LoVo (cell line): ENCODE data around the gene PKD1.
"Not testable (repeated sequence)": the region's sequence is repeated elsewhere in the genome, so short reads cannot be mapped to it uniquely, and the experiment has no call there.

Experiments
- DNase-seq: peaks from one replicate; pipeline ENCODE4 v3.0.0-alpha.2; 2016; ENCODE audit warnings: low spot score

PKD1 gene

DNA sequence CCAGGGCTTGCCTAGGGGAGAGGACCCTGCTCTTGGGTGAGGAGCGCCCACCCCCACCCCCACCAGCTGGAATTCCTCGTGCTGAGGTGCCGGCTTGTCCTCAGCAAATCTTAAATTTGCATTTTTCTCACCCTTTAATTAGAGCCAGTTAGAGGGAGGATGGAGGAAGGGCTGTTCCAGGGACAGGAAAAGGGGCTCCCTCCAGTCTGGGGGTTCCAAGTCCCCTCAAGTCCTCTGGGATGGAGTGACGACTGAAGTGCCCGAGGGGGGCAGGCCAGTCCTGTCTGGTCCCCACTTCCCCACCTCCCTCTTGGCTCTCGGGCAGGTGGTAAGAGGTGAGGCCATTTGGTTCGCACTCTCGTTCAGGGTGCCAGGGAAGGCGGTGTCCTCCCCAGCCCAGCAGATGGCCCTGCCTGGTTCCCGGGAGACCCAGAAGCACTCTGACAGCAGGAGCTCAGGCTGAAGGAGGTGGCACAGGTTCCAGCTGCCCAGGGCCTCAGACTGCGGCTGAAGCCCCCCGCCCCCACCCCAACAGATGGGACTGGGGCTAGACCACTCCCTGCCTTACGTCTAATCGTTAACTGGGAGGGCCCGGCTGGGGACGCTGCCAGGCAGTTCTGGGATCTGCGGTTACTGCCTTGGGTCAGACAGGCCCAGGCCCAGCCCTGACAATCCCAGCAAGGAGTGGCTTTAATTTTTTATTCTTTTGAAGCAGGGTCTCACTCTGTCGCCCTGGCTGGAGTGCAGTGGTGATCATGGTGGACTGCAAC lies 14.9 kb upstream of the PKD1 start:
- DNase-seq = peak; percentile 51

DNA sequence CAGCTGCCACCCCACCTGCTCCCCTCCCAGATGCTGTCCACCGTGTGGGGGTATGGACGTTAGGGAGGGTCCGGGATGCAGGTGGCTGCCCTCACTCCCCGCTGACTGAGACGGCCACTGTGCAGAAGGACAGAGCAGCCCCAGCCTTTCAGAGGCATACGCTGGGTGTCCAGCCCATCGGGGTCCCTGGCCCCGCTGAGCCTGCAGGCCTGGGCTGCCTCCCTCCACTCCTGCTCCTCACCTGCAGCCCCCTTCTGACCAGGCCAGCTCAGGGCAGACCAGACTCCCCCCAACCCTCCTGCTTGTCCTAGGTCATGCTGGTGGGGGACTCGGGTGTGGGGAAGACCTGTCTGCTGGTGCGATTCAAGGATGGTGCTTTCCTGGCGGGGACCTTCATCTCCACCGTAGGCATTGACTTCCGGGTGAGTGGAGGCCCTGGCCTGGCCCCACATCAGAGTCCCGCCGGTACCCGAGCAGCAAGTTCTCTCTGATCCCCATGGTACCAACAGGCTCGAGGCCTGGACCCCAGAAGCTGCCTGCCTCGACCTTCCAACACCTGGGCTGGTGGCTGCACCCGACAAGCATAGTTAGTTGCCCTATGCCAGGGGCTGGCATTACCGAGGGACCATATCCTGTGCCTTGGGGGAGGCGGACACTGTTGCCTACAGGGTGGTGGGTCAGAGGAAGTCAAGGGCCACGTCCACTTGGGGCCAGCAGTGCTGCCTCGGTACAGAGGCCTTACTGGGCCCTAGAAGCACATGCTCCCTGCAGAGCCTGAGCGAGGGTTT lies 14.1 kb upstream of the PKD1 start:
- DNase-seq = peak; percentile 14

DNA sequence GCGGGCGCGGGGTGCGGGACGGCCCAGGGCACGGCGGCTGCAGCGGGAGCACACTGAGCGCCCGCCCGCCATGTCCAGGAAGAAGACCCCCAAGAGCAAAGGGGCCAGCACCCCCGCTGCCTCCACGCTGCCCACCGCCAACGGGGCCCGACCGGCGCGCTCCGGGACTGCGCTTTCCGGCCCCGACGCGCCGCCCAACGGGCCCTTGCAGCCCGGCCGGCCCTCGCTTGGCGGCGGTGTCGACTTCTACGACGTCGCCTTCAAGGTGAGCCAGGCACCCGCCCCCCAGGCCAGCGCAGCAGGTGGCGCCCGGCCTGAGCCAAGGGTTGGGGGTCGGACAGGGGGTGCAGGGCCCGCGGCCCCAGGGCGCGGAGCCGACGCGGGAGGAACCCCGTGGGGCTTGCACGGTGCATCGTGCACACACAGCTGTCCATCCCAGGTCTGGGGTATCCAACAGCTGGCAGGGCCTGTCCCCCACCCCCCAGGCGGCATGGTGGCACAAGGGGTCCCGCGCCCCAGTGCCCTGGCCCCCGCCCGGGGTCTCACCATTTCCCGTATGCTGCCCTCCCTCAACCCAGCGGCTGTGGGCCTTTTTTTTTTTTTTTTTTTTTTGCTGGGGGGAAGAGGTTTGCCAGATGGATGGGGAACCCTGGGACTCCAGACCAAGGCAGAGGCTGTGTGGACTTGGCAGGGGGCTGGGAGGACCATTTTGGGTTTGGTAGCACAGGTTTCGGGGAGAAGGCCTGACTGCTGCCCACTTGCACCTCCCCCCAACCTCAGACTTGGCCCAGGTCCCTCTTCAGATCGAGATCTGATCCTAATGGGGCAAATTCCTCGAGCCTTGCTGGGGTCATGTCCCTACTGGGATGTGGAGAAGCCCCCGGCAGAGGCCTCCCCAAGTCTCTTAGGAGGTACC lies 13.3 kb upstream of the PKD1 start:
- DNase-seq = no peak

DNA sequence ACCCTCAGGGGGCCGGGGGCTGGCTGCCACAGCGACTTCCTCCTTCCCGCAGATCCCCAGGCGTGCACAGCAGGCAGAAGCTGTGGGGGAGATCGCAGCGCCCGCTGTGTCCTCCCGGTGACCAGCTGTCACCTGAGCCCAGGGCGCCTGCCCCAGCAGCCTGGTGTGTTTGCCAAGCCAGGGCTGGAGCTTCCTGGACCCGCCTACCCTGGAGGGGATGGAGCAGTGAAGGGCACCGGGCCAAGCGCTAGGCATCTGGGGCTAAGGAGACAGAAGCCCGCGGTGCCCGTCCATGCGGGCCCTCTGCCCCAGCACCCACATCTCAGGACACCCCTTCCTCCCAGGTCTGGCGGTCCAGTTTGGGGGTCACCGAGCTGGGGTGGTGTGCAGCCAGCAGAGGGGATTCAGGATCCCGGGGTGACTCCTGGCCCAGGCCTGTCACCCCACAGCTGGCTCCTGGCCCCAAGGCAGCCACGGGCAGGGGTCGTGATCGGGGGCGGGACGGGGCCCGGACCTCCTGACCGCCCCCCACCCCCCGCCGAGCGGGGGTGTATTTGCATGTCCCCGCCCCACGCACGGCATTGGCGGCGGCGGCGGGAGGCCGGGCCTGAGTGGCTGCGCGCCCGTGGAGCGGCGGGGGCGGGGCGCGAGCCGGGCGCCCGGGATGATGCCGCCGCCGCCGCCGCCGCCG lies 12.4 kb upstream of the PKD1 start, which contains the start of gene RAB26:
RAB26 (plus strand) TSS at position 645 of the 691 bp plus-strand sequence. CDS start 159 bp downstream, outside the sequence.
- peak; percentile 62 for DNase-seq

DNA sequence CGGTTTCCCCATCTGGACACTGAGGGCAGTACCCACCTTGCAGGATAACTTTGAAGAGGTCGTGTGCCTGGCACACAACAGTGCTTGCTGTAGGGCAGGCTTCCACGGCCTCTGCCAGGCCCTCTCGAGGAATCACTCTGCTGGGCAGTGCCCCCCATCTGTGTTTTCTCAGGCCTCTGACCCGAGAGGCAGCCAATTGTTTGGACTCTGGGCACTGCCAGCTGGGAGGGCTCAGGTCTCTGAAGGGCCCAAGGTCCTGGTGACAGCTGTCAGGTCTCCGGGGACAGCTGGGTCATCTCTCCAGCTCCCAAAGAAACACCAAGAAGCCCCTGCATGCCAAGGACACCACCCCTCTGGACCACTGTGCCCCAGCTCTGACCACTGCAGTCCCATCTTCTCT lies 11.7 kb upstream of the PKD1 start:
- no peak for DNase-seq

DNA sequence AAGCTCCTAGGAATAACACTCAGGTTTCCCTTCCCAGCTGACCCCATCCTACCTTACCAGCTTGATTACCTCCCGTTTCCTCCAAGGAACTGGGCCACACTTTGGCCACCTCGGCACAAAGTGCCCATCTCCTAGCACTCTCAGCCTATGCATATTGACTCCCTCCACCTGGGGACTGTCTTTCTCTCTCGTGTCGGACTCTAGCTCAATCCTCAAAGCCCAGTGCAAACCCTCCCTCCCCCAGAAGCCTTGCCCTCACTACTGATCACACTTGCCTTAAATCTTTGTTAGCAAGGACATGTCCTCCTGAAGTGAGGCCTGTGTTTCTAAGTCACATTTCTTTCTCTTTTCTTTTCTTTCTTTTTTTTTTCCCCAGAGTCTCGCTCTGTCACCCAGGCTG lies 10.1 kb upstream of the PKD1 start:
- DNase-seq = no peak

DNA sequence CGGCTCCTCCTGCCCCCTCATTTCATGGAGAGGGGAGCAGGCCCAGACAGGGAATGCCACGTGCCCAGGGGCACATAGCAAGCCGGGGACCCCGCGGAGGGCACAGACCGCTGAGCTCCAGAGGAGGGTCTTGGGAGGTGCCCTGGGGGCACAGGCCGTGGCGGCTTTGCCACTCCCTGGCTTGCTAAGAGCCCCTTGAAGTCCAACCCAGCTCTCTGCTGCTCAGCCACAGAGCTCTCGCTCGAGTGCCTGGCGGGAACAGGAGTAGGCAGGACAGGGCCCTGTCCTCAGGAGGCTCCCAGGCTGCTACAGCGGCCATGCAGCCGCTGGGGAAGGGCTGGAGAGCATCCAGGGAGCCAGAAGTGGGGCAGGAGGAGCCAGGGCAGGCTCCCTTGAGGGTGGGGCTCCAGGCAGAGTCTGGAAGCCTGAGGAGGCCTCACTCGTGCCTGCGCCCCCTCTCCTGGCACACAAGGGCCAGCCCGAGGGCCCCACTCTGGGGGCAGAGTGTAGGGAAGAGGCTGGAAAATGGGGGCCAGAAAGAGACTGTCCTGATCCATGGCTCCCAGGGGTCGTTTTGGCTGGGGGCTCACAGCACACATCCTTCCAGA lies 8.3 kb upstream of the PKD1 start:
- no peak for DNase-seq

DNA sequence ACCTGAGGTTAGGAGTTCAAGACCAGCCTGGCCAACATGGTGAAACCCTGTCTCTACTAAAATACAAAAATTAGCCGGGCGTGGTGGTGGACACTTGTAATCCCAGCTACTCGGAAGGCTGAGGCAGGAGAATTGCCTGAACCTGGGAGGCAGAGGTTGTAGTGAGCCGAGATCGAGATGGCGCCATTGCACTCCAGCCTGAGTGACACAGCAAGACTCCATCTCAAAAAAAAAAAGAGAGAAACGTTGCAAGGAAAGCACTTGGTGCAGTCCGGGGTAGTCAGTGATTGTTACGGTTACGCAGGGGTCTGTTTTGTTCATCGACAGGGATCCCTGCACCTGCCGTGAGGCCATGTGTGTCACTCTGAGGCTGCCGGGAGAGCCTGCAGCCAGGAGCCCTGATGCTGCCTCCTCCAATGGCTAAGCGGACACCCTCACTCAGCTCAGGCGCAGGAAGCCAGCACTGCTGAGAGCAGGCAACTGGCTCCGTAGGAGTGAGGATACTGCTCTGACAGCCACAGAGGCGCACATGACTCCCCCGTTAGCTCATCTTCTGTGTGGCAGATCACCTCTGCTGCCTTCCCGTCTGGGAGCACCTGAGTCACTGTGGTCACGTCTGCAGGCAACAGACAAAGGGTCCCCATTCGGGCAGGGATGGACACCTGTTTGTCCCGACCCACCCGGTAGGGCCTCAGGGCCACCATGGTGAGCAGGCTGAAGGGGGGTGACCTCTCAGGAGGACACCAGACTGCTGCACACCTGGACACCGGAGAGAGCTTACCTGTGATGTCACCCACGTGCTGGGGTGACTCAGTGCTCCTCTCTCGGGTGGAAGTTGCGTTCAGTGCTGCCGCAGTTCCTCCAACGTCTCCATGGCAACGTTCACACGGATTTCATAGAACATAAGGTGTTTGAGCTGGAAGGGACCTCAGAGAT lies 7.5 kb upstream of the PKD1 start:
- no peak for DNase-seq

DNA sequence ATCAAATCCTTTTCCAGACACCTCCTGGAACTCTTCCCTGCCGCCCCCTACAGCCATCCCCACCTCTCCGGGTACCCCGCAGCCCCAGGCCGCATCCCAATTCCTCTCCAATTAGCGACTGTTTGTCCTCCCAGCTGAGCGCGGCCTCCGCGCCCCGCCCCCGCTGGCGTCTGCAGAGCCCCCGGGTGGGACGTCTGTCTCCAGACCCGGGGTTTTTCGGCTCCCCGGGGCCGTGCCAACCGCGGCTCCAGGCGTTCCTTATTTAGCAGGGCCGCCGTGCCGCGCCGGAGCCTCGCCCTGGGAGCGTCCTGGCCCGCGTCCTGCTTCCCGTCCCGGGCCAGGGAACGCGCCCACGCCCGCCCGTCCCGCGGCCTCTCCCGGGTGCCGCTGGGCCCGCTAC lies 627 bp downstream of the PKD1 start:
- DNase-seq = not testable (repeated sequence)

DNA sequence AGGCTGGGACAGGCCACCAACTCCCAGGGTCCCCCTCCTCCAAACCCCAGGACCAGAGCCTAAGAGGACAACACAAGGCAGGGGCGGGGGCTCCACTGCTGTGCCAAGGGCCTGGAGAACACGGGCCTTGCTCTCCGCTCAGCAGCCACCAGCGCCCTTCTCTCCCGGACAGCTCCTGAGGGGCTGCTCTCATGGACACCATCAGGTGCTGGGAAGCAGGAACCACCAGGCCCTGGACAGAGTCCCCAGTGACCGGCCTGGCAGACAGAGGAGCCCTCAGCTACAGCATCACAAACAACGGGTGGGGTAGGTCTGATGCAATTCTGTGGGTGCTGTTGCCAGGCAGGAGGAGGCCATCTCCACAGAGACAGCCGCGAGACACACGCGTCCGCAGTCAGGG lies 1.9 kb downstream of the PKD1 start:
- not testable (repeated sequence) for DNase-seq

DNA sequence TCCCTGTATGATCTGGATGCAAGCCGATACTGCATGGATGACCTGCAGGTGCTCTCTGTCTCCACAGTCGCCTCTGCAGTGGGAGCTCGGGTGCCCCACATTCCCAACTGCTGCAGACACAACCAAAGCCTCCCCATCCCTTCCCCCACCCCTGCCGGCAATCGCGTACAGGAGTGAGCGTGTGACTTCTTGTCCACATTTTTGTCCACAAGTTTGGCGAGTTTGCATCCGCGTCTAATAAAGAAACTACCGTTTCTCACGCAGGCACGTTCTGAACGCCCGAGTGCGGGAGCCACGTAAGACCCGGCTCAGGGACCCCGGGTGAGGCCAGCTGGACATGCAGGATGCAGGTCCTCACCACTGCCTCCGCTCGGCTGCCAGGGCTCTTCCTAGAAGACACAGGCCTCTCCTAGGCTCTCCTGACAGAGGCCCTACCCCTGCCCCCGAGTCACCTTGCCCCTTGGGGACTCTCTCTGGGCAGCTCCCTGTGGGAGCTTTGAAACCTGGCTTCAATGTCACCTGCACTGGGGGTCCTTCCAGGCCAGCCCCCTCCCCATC lies 5.7 kb downstream of the PKD1 start:
- not testable (repeated sequence) for DNase-seq

DNA sequence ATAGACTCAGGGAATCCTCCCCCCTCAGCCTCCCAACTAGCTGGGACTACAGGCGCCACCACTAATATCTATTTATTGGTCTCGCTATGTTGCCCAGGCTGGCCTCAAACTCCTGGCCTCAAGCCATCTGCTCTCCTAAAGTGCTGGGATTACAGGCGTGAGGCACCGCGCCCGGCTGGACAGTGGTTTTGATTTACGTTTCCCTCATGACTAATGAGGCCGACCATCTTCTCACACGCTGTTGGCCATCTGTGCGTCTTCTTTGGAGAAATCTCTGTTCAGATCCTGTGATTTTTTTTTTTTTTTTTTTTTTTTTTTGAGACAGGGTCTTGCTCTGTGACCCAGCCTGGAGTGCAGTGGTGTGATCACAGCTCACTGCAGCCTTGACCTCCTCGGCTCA lies 6.4 kb downstream of the PKD1 start:
- DNase-seq = not testable (repeated sequence)

DNA sequence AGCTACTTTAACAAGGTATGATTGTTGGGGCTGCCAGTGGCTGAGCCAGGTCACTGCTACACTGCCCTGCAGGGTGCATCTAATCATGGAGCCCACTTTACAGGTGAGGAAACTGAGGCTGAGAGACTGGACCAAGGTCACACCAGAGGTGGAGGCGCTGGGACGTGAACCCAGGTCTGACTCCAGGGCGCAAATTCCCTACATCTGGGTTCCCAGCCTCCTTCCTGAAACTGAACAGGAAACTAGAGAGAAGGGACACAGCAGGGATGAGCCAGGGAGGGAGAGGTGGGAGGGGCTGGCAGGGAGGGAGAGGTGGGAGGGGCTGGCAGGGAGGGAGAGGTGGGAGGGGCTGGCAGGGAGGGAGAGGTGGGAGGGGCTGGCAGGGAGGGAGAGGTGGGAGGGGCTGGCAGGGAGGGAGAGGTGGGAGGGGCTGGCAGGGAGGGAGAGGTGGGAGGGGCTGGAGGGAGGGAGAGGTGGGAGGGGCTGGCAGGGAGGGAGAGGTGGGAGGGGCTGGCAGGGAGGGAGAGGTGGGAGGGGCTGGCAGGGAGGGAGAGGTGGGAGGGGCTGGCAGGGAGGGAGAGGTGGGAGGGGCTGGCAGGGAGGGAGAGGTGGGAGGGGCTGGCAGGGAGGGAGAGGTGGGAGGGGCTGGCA lies 7.9 kb downstream of the PKD1 start:
- DNase-seq = peak; percentile 25

DNA sequence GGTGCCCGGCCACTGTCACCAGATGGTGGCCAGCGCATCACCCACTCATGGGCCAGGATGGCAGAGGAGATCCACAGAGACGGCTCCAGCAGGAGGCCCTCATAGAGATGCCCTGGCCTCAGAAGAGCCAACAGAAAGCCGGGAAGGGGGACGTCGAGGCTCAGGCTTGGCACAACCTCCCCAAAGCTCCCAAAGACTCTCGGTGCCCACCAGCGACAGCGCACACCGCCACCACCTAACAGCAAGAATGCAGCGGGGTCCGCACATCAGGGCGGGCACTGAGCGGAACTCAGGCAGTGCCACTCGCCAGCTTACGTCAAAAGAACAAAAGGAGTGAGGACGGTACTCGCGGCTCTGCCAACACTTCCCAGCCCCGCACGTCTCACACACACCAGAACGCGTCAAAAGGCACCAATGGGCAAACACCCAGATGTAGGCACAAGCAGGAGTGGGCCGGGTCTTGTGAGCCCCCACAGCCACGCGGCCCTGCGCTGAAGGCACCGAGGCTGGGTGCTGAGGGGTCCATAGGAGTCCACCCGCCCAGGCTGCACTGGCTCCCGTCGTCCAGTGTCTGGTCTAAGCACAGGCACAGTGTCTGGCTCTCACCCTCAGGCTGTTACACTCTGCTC lies 8.7 kb downstream of the PKD1 start:
- not testable (repeated sequence) for DNase-seq

DNA sequence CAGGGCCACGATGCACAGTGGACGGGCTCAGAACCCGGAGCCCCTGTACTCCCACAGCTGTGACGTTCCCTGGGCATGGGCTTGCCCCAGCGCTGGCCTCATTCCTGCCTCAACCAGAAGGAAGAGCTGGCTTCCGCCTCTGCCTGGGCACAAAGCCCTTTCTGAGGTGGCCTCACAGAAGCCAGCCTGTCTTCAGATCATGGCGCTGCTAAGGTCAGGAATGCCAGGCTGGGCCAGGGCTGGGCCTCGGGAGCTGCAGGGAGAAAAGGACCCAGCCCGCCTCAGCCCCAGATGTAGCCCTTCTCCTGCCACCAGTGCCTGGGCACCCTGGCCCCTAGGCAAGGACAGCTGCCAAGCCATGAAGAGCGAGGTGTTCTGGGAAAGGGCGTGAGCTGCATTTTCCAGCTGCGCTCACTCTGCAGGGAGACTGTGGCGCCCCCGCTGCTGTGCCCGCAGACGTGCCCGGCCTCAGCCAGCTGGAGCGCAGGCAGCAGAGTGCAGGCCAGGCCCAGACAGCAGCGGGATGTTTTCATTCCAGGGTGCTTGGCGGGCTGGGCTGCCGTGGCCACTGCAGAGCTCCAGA lies 9.4 kb downstream of the PKD1 start:
- not testable (repeated sequence) for DNase-seq

DNA sequence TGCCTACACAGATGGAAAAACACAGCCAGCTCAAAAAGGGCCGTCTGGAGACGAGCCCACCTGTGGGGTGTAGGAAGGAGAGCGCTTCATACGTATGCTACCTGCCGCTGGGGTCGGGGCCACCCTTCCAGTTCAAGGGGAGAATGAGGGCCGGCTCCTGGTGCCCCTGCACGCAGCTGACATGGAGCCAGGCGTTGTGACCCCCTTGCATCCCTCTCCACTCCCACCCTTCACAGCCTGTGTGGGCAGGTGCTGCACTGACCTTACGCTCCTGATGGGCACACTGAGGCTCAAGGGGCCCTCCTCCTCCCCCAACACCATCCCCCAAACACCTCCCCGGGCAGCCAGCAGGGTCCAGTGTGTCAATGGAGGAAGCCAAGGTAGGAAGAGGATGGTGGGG lies 10.1 kb downstream of the PKD1 start:
- not testable (repeated sequence) for DNase-seq

DNA sequence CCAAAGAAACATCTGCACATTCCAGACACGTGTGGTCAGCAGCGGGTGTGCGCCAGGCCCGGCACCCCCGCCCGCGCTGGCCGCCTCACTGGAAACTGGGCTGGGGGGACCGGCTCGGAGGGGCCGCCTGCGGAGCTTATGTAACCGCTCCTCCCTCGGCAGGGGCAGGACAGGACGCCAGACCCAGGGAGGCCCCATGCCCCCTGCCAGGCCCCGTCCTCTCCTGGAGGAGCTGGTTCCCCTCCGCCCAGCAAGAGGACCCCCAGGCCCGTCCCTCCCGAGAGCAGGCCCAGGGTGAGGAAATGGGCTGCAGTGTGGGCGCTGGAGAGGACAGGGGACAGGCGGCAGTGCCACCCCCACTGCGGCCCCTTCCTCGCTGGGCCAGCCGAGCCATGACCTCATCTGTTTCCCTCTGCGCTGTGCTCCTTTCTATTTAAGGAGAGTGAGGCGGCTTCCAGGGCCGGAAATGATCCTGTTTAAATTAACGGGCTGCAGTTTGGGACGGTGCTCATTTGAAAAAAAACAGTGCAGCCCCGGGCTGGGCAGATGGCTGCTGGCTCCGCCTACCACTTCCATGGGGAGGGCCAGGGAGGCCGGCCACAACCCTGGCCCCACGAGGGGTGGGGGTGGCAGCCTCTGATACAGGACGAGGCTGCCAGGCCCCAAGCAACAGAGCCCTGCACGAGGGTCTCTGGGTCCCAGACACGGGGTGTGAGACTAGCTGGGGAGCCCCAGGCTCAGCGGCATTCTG lies 10.8 kb downstream of the PKD1 start:
- DNase-seq = not testable (repeated sequence)

DNA sequence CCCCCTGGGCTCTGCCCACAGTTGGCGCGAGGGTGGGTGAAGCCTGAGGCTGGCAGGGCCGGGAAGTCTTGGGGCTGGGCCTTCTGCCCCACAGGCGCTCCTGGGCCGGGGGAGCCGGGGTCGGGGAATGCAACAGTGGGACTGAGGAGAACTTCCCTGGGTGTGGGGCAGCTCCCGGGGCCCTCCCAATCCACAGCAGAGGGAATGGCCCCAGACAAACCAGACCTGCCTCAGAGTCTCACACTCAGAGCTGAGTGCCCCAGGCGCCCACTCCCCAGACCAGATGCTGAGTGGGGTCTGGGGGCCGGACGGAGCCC lies 11.4 kb downstream of the PKD1 start:
- DNase-seq = not testable (repeated sequence)
